ENCODE results near the gene RAB1B.

- TF ChIP-seq CTCF (IDR thresholded peaks at IDR 0.05; ENCODE audit: low read depth, low read length, poor library complexity, severe bottlenecking) (no peak), EZH2phosphoT487 (IDR thresholded peaks at IDR 0.05; ENCODE audit: borderline replicate concordance, low read length) (no peak)
Measured at GRCh38 chr11:66227700-66228099, 40.7 kb upstream of the RAB1B start.

Measured in DOHH2 (cell line).